Measurements from ENCODE around the gene GADD45B. TPM values are rescaled to one million over a fixed set of nuclear protein-coding genes. Genes with fewer than 3 reads are reported as not detected.

GADD45B gene
- total and polyA plus RNA-seq, 3 experiments from 2014 or later: 51.1 to 90.7 (median 53.7) TPM

DNA sequence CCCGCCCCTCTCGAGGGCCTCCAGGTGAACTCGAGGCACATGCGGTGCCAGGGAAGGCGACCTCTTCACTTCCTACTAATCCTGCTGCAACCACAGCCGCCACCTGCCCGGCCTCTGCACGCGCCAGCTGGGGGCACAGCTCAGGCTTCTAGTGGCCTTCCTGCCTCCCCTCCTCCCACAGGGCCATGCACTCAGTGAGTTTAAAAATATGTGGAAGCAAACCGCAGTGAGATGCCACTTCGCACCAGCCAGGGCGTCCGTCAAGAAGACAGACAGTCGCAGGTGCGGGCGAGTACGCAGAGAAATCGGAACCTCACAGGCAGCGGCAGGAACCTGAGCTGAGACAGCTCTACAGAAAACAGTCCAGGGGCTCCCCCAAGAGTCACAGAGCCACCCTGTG, 29.5 kb upstream of the GADD45B start:
- Mint-ChIP-seq H3K4me1 (peaks cover 7 to 24% (median 10%) of the 10 kb centered on the region in 3 donors), H3K36me3 (peaks cover 0 to 31% (median 3%) of the 10 kb centered on the region in 3 donors), H3K27me3 (no peaks in the 10 kb centered on the region), H3K9me3 (no peaks in the 10 kb centered on the region), H3K4me3 (peak overlapping the region in 6 of 7 donors; percentile 45 to 82 (median 66)), H3K27ac (peak overlapping the region; percentile 23 to 84 (median 51))
- Histone ChIP-seq H3K4me1 (ENCODE audit: insufficient read depth, low read length) (no peaks in the 10 kb centered on the region), H3K4me3 (ENCODE audit: low read length) (no peak overlapping the region), H3K27me3 (ENCODE audit: insufficient read depth, low read length, poor library complexity, severe bottlenecking) (no peaks in the 10 kb centered on the region), H3K9me3 (ENCODE audit: low read length) (no peaks in the 10 kb centered on the region), H3K36me3 (ENCODE audit: insufficient read depth, low read length) (no peaks in the 10 kb centered on the region), H3K27ac (ENCODE audit: low read depth, low read length) (no peak overlapping the region)
- peak in 1 of 5 donors; percentile 45 for DNase-seq
- ChIA-PET POLR2A (no interaction called here), CTCF (no interaction called here)

DNA sequence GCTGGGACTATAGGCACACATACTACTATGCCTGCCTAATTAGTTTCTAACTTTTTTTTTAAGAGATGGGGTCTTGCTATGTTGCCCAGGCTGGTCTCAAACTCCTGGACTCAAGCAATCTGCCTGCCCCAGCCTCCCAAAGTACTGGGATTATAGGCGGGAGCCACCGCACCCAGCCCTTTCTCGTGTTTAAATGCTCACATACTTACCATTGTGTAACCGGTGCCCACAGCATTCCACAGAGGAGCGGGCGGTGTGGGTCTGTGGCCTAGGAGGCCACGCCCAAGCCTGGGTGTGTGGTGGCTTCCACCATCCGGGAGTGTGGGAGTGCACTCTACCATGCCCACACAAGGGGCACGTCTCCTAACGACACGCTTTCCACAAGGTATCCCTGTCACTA, 26.9 kb upstream of the GADD45B start:
- peaks cover 0 to 18% (median 0%) of the 10 kb centered on the region in 3 donors for H3K36me3 Mint-ChIP-seq
- Histone ChIP-seq H3K9me3 (ENCODE audit: low read length) (no peaks in the 10 kb centered on the region), H3K27me3 (ENCODE audit: insufficient read depth, low read length, poor library complexity, severe bottlenecking) (no peaks in the 10 kb centered on the region), H3K4me1 (ENCODE audit: insufficient read depth, low read length) (no peaks in the 10 kb centered on the region), H3K36me3 (ENCODE audit: insufficient read depth, low read length) (no peaks in the 10 kb centered on the region), H3K4me3 (ENCODE audit: low read length) (no peak overlapping the region), H3K27ac (ENCODE audit: low read depth, low read length) (no peak overlapping the region)
- DNase-seq: no peak
- no peaks in the 10 kb centered on the region for H3K9me3 Mint-ChIP-seq
- H3K4me3 Mint-ChIP-seq: no peak overlapping the region
- ChIA-PET CTCF (no interaction called here), POLR2A (interaction anchor here (0.6 kb wide), 1 partner anchor 1012 kb away, joined by 10 read pairs; no protein-coding TSS in a partner anchor)
- H3K27ac Mint-ChIP-seq: peak overlapping the region in 1 of 8 donors; percentile 68
- H3K4me1 Mint-ChIP-seq: peaks cover 7 to 24% (median 10%) of the 10 kb centered on the region in 3 donors
- H3K27me3 Mint-ChIP-seq: no peaks in the 10 kb centered on the region

DNA sequence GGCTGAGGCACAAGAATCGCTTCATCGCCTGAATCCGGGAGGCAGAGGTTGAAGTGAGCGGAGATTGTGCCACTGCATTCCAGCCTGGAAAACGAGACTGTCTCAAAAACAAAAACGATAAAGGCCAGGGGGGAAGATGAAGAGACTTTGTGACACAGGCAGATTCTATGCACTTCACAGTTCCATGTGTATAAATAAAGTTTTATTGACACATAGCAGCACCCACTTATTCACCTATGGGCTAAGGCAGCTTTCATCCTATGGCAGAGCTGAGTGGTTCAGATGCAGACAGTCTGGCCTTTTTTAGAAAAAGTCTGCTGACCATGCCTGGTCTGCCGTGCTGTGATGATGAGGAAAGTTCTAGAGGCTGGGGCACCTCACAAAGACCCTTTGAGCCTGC, 24.8 kb upstream of the GADD45B start:
- peaks cover 10% of the 10 kb centered on the region for H3K4me1 ChIP-seq (ENCODE audit: insufficient read depth, low read length)
- no peak overlapping the region for H3K4me3 ChIP-seq (ENCODE audit: low read length)
- Mint-ChIP-seq H3K27me3 (no peaks in the 10 kb centered on the region), H3K4me3 (no peak overlapping the region), H3K36me3 (peaks cover 0 to 12% (median 0%) of the 10 kb centered on the region in 3 donors), H3K4me1 (peaks cover 18 to 38% (median 19%) of the 10 kb centered on the region in 3 donors), H3K9me3 (no peaks in the 10 kb centered on the region), H3K27ac (no peak overlapping the region)
- no peak overlapping the region for H3K27ac ChIP-seq (ENCODE audit: low read depth, low read length)
- no peak for DNase-seq
- no peaks in the 10 kb centered on the region for H3K9me3 ChIP-seq (ENCODE audit: low read length)
- ChIA-PET POLR2A (no interaction called here), CTCF (no interaction called here)
- no peaks in the 10 kb centered on the region for H3K36me3 ChIP-seq (ENCODE audit: insufficient read depth, low read length)
- H3K27me3 ChIP-seq (ENCODE audit: insufficient read depth, low read length, poor library complexity, severe bottlenecking): no peaks in the 10 kb centered on the region

DNA sequence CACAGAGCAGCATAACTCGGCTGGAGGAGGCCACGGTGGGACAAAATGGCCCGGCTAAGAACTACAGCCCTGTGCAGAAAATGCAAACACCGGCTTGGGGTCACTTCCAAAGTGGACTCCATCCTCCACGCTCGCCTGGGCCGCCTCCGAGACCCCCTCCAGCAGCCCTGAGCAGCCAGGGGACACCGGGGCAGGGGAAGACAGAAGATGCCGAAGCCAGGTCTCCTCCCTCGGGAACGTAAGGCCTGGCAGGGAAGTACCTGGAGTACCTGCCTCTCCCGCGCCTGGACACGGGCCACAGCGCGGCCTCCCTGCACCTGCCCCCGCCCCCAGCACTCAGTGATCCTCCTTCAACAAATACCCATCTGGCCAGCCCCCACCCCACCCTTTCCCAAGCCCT, 24.2 kb upstream of the GADD45B start:
- ChIA-PET CTCF (no interaction called here), POLR2A (no interaction called here)
- Mint-ChIP-seq H3K4me1 (peaks cover 13 to 32% (median 14%) of the 10 kb centered on the region in 3 donors), H3K36me3 (peaks cover 0 to 11% (median 0%) of the 10 kb centered on the region in 3 donors), H3K27me3 (no peaks in the 10 kb centered on the region), H3K27ac (peak overlapping the region in 1 of 8 donors; percentile 29), H3K4me3 (no peak overlapping the region), H3K9me3 (no peaks in the 10 kb centered on the region)
- Histone ChIP-seq H3K4me3 (ENCODE audit: low read length) (no peak overlapping the region), H3K9me3 (ENCODE audit: low read length) (no peaks in the 10 kb centered on the region), H3K27ac (ENCODE audit: low read depth, low read length) (no peak overlapping the region), H3K4me1 (ENCODE audit: insufficient read depth, low read length) (peaks cover 10% of the 10 kb centered on the region), H3K36me3 (ENCODE audit: insufficient read depth, low read length) (no peaks in the 10 kb centered on the region), H3K27me3 (ENCODE audit: insufficient read depth, low read length, poor library complexity, severe bottlenecking) (no peaks in the 10 kb centered on the region)
- DNase-seq: no peak

DNA sequence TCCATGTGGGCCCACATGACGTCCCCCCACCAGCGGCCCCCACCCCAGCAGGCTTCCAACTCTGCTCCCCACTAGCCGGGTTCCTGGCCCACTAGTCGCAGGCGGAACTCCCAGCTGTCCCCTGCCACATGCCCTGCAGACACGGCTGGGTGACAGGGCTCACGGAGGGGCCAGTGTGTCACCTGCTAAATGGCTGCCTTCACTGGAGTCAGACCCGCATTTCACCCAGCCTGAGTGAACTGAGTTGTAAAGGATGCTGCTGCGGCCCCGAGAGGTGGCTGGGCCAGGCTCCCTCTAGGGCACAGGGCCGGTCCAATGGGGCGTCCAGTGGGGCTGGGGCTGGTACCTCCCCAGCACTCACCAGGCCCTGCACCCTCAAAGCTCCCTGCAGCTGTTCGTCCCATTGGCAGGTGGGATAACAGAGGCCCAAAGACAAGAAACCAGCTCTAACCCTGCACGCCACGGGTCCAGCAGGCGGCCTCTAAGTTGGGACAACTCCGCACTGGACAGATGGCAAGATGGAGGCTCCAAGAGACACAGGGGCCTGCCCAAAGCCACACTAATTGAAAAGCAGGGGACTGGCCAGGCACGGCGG, 22.4 kb upstream of the GADD45B start:
- H3K4me1 Mint-ChIP-seq: peaks cover 18 to 26% (median 19%) of the 10 kb centered on the region in 3 donors
- Histone ChIP-seq H3K4me1 (ENCODE audit: insufficient read depth, low read length) (peaks cover 15% of the 10 kb centered on the region), H3K4me3 (ENCODE audit: low read length) (no peak overlapping the region), H3K9me3 (ENCODE audit: low read length) (no peaks in the 10 kb centered on the region), H3K27ac (ENCODE audit: low read depth, low read length) (no peak overlapping the region), H3K27me3 (ENCODE audit: insufficient read depth, low read length, poor library complexity, severe bottlenecking) (no peaks in the 10 kb centered on the region), H3K36me3 (ENCODE audit: insufficient read depth, low read length) (no peaks in the 10 kb centered on the region)
- H3K27ac Mint-ChIP-seq: peak overlapping the region in 2 of 8 donors; percentile 62 to 68
- peaks cover 0 to 11% (median 0%) of the 10 kb centered on the region in 3 donors for H3K36me3 Mint-ChIP-seq
- no peak for DNase-seq
- ChIA-PET CTCF (interaction anchor here (0.8 kb wide), 1 partner anchor 126 kb away, joined by 3 read pairs; no protein-coding TSS in a partner anchor), POLR2A (no interaction called here)
- H3K4me3 Mint-ChIP-seq: peak overlapping the region in 4 of 7 donors; percentile 26 to 78 (median 55)
- H3K27me3 Mint-ChIP-seq: no peaks in the 10 kb centered on the region
- no peaks in the 10 kb centered on the region for H3K9me3 Mint-ChIP-seq

DNA sequence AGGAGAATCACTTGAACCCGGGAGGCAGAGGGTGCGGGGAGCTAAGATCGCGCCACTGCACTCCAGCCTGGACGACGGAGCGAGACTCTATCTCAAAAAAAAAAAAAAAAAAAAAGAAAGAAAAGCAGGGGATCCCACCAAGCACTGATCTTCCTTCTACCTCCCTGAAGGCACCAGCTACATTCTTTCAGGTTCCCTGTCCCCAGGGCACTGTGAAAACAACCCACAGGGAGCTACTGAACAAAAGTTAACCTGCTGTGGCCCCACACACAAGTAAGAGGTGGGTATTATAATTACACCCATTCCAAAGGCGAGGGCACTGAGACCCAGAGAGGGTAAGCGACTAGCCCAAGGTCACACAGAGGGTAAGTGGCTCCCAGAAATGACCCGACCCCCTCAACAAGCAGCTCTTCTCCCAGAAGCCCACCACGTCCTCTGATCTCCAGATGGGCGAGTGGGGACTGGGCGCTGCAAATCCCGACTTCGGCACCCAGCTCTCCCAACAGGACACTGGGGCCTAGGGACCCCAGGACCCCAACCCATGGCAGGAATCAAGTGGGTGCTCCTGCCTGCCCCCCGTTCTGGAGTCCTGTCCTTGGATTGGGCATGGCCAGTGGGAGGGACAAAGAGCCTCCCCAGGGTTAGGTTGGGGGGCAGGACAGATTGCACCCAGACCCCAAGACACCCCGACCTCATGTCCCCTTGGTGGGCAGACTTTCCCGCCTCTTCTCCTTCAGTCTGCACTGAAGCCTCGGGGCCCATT, 21.5 kb upstream of the GADD45B start:
- CTCF ChIA-PET: interaction anchor here (0.6 to 0.8 kb wide), 2 partner anchors 125 to 770 kb away, joined by 3 to 4 read pairs; no protein-coding TSS in a partner anchor
- Mint-ChIP-seq H3K36me3 (peaks cover 0 to 9% (median 0%) of the 10 kb centered on the region in 3 donors), H3K27me3 (no peaks in the 10 kb centered on the region), H3K27ac (peak overlapping the region in 7 of 8 donors; percentile 62 to 97 (median 77)), H3K4me3 (peak overlapping the region; percentile 73 to 93 (median 88)), H3K9me3 (no peaks in the 10 kb centered on the region), H3K4me1 (peaks cover 18 to 23% (median 19%) of the 10 kb centered on the region in 3 donors)
- no peak for DNase-seq
- POLR2A ChIA-PET: no interaction called here
- Histone ChIP-seq H3K27ac (ENCODE audit: low read depth, low read length) (no peak overlapping the region), H3K4me3 (ENCODE audit: low read length) (no peak overlapping the region), H3K4me1 (ENCODE audit: insufficient read depth, low read length) (peaks cover 15% of the 10 kb centered on the region), H3K9me3 (ENCODE audit: low read length) (no peaks in the 10 kb centered on the region), H3K27me3 (ENCODE audit: insufficient read depth, low read length, poor library complexity, severe bottlenecking) (no peaks in the 10 kb centered on the region), H3K36me3 (ENCODE audit: insufficient read depth, low read length) (no peaks in the 10 kb centered on the region)

DNA sequence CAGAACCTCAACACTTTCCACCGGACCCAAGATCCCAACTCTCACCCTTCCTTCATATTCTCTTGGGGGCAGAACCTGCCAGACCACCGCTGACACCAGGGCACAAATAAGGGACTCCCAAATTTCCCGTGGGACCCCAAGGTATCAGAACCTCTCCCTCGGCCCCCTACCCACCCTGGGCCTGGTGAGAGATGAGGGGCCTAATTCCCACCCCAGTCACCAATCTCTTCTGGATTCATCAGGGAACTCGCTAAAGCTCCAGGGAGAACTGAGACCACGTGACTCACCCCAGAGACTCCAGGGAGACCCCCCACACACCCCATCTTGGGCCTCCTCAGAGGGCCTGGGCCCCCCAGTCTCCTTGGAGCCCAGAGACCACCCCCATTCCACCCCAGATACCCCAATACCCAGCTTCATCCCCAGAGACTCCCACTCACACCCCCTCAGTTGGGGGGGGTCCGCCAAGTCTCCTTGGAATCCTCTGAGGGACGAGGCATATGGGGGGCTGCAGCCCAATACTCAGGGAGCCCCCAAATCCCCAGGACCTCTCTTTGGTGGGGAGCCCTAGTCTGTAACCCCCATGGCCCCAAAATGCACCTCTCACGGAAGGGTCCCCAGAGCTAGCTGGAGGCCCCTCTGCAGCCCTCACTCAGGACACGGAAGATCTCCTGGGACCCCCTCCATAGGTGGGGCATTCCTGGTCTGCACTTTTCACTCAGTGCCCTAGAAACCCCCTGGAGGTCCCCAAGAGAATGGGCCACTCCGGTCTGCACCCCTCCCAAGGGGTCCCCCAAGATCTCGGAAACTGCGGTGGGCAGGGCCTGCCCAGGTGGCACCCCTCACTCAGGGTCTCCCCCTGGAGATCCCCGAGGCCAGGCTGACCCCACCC, 20.7 kb upstream of the GADD45B start:
- Mint-ChIP-seq H3K27ac (peak overlapping the region; percentile 29 to 97 (median 76)), H3K9me3 (no peaks in the 10 kb centered on the region), H3K27me3 (peaks cover 0 to 1% of the 10 kb centered on the region in 2 donors), H3K36me3 (peaks cover 0 to 7% (median 0%) of the 10 kb centered on the region in 3 donors), H3K4me3 (peak overlapping the region; percentile 73 to 93 (median 88)), H3K4me1 (peaks cover 15 to 20% (median 16%) of the 10 kb centered on the region in 3 donors)
- ChIA-PET POLR2A (interaction anchor here (0.6 to 3.0 kb wide), 3 partner anchors 14 to 28 kb away, joined by 5 to 24 read pairs (median 10); partner anchors contain the start of genes GADD45B and TIMM13), CTCF (interaction anchor here (0.6 kb wide), 1 partner anchor 769 kb away, joined by 4 read pairs; no protein-coding TSS in a partner anchor)
- Histone ChIP-seq H3K27me3 (ENCODE audit: insufficient read depth, low read length, poor library complexity, severe bottlenecking) (no peaks in the 10 kb centered on the region), H3K4me1 (ENCODE audit: insufficient read depth, low read length) (peaks cover 15% of the 10 kb centered on the region), H3K9me3 (ENCODE audit: low read length) (no peaks in the 10 kb centered on the region), H3K36me3 (ENCODE audit: insufficient read depth, low read length) (no peaks in the 10 kb centered on the region), H3K27ac (ENCODE audit: low read depth, low read length) (peak overlapping the region; percentile 74), H3K4me3 (ENCODE audit: low read length) (peak overlapping the region; percentile 78)
- no peak for DNase-seq

All from CD8-positive, alpha-beta memory T cell (primary cell).